ENCODE results near the gene TRPV5.

TRPV5 gene

GRCh38 chr7:142939226-142939910, 5.8 kb upstream of the TRPV5 start, which contains the start of gene LLCFC1:
TSS of gene LLCFC1 (plus strand) at chr7:142939484. CDS start at chr7:142939622, 138 bp downstream.
- no peak for DNase-seq

- DNase-seq = no peak
Observed at GRCh38 chr7:142938611-142939010, 5.1 kb upstream of the TRPV5 start.

GRCh38 chr7:142935941-142936565, 2.5 kb upstream of the TRPV5 start:
- no peak for DNase-seq

GRCh38 chr7:142934056-142934455, 510 bp upstream of the TRPV5 start:
- DNase-seq = no peak

- DNase-seq = no peak
Observed at GRCh38 chr7:142933092-142933475, 462 bp downstream of the TRPV5 start.

- DNase-seq = no peak
Observed at GRCh38 chr7:142932386-142933091, 1.0 kb downstream of the TRPV5 start.

- DNase-seq = no peak
Observed at GRCh38 chr7:142930126-142930730, 3.3 kb downstream of the TRPV5 start.

- no peak for DNase-seq
Observed at GRCh38 chr7:142927949-142928348, 5.6 kb downstream of the TRPV5 start.

- DNase-seq = no peak
Observed at GRCh38 chr7:142927085-142927745, 6.3 kb downstream of the TRPV5 start.

GRCh38 chr7:142925413-142925812, 8.1 kb downstream of the TRPV5 start:
- DNase-seq = no peak

GRCh38 chr7:142923391-142923790, 10.2 kb downstream of the TRPV5 start:
- DNase-seq = no peak

GRCh38 chr7:142919656-142920055, 13.9 kb downstream of the TRPV5 start:
- DNase-seq = no peak

GRCh38 chr7:142918901-142919300, 14.6 kb downstream of the TRPV5 start:
- no peak for DNase-seq

- DNase-seq = no peak
Observed at GRCh38 chr7:142917447-142917846, 16.1 kb downstream of the TRPV5 start.

- no peak for DNase-seq
Observed at GRCh38 chr7:142916508-142916907, 17.0 kb downstream of the TRPV5 start.

GRCh38 chr7:142915315-142915714, 18.2 kb downstream of the TRPV5 start:
- DNase-seq = no peak

- no peak for DNase-seq
Observed at GRCh38 chr7:142914121-142914520, 19.4 kb downstream of the TRPV5 start.

GRCh38 chr7:142913566-142913965, 20.0 kb downstream of the TRPV5 start:
- DNase-seq = no peak

- DNase-seq = no peak
Observed at GRCh38 chr7:142913051-142913450, 20.5 kb downstream of the TRPV5 start.

- no peak for DNase-seq
Observed at GRCh38 chr7:142910481-142910880, 23.1 kb downstream of the TRPV5 start.

- no peak for DNase-seq
Observed at GRCh38 chr7:142910031-142910433, 23.5 kb downstream of the TRPV5 start.

- DNase-seq = no peak
Observed at GRCh38 chr7:142908921-142909890, 24.3 kb downstream of the TRPV5 start.
